Ishikawa (cell line): ENCODE results near the gene SETX.

Experiments used
- CEBPB ChIP-seq: IDR thresholded peaks from 2 replicates; pipeline ENCODE4 v1.6.1; 2012
- EGR1 ChIP-seq: IDR thresholded peaks from 2 replicates; pipeline ENCODE4 v1.6.1; 2012
- EP300 ChIP-seq: IDR thresholded peaks from 2 replicates; pipeline ENCODE4 v1.6.1; 2012; ENCODE audit warnings: borderline replicate concordance
- FOXM1 ChIP-seq: IDR thresholded peaks from 2 replicates; pipeline ENCODE4 v1.6.1; 2012; ENCODE audit warnings: low read depth, borderline replicate concordance
- MAX ChIP-seq: IDR thresholded peaks from 2 replicates; pipeline ENCODE4 v1.6.1; 2012
- NFIC ChIP-seq: IDR thresholded peaks from 2 replicates; pipeline ENCODE4 v1.6.1; 2012
- RAD21 ChIP-seq: IDR thresholded peaks from 2 replicates; pipeline ENCODE4 v1.6.1; 2012; ENCODE audit warnings: low read depth
- REST ChIP-seq: IDR thresholded peaks from 2 replicates; pipeline ENCODE4 v1.6.1; 2012; ENCODE audit warnings: low read depth, mild to moderate bottlenecking
- TAF1 ChIP-seq: IDR thresholded peaks from 2 replicates; pipeline ENCODE4 v1.6.1; 2012; ENCODE audit warnings: low read depth, mild to moderate bottlenecking
- TCF12 ChIP-seq: IDR thresholded peaks from 2 replicates; pipeline ENCODE4 v1.6.1; 2012; ENCODE audit warnings: low read depth
- YY1 ChIP-seq: IDR thresholded peaks from 2 replicates; pipeline ENCODE4 v1.6.1; 2012; ENCODE audit warnings: low read depth
- TF ChIP-seq, protein P1 (sequence below): IDR thresholded peaks from 2 replicates; pipeline ENCODE4 v1.6.1; 2012

DNA sequence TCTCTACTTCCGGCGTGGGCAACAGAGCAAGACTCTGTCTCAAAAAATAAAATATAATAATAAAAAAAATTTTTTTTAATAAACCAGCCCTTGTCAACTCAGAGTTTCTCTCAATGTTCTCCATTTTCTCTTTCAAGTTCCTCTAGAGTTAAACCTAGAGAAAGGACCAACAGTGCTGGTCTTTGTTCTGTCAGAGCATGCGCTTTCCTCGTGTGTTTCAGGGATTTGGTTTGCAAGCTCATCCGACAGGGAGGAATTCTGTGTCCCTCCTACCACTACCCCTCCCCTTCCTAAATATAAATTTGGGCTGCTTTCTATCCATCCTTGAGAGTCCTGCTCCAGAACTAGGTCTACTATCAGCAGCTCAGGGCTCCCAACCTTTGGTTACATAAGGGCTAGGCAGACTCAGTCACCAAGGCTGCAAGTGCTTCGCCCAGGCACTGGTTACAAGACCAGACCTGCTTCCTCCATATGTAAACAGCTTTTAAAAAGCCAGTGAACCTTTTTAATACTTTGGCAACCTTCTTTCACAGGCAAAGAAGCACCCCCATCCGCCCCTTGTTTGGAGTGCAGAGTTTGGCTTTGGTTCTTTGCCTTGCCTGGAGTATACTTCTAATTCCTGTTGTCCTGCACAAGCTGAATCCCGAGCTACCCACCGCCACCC, 13.5 kb downstream of the SETX start:
- TF ChIP-seq EP300 (no peak), TAF1 (no peak), FOXM1 (no peak), RAD21 (no peak), NFIC (no peak), REST (no peak), YY1 (no peak), CEBPB (no peak), EGR1 (no peak), MAX (no peak), TCF12 (no peak)
- TF ChIP-seq, protein P1, sequence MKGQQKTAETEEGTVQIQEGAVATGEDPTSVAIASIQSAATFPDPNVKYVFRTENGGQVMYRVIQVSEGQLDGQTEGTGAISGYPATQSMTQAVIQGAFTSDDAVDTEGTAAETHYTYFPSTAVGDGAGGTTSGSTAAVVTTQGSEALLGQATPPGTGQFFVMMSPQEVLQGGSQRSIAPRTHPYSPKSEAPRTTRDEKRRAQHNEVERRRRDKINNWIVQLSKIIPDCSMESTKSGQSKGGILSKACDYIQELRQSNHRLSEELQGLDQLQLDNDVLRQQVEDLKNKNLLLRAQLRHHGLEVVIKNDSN, result no peak
